ENCODE results near the gene RNF169.

- TF ChIP-seq CTCF (IDR thresholded peaks at IDR 0.05) (no peak), POLR2AphosphoS5 (IDR thresholded peaks at IDR 0.05) (no peak), POLR2A (IDR thresholded peaks at IDR 0.05) (no peak), EP300 (IDR thresholded peaks at IDR 0.05) (no peak)
These were observed 68.0 kb downstream of the RNF169 start for GRCh38 chr11:74816664-74817063.
